ENCODE data around the gene GFOD2. TPM values are rescaled to one million over a fixed set of nuclear protein-coding genes. Genes with fewer than 3 reads are reported as not detected.

The GFOD2 gene
- total and polyA plus RNA-seq, 2 of the 8 experiments (the other 6 are each of a cell fraction or from before 2014, with no cell fraction given), result 21.4 to 33.2 TPM

DNA sequence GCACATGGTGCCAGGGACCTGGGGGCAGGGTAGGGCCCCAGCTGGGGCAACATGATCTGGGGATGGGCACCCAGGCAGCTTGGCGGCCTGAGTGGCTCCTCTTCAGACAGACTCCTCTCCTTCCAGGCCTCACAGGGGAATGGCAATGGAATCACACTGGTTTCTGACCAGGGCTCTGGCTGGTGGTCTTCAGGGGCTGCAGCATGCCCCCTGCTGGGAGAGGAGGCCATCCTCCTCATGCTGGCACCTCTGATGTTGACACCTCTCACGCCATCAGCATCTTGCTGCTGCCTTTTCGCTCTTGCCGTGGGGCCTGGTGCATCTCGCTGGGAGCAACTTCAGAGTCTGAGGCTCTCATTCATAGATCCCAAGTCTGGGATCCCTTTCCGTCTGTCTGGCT lies 11.2 kb upstream of the GFOD2 start:
- Histone ChIP-seq H3K27ac (ENCODE audit: low read depth, low read length) (no peak overlapping the region), H2AFZ (ENCODE audit: low read length) (no peak overlapping the region), H4K20me1 (replicated peaks in 1 of 2; ENCODE audit: control insufficient read depth in 1 of 2, insufficient read depth in 2 of 2, low read length in 2 of 2) (peaks cover 2 to 4% of the 10 kb centered on the region in 2 experiments), H3K9ac (replicated peaks in 1 of 4; ENCODE audit: extremely low read depth in 1 of 4, low read depth in 3 of 4, low read length in 3 of 4) (no peak overlapping the region), H4K8ac (ENCODE audit: extremely low read depth, insufficient read depth, low read length) (no peak overlapping the region), H2BK15ac (ENCODE audit: low read length) (no peak overlapping the region), H2BK5ac (ENCODE audit: low read depth, low read length) (no peak overlapping the region), H3K36me3 (ENCODE audit: control insufficient read depth in 2 of 4, insufficient read depth in 4 of 4, low read length in 3 of 4) (peaks cover 3 to 19% (median 9%) of the 10 kb centered on the region in 4 experiments; a peak in 5 of 8 replicates), H3K4me1 (replicated peaks in 1 of 4; ENCODE audit: control insufficient read depth in 3 of 4, insufficient read depth in 4 of 4, low read length in 3 of 4) (no peaks in the 10 kb centered on the region), H3K9me3 (ENCODE audit: insufficient read depth in 2 of 2, low read depth in 1 of 2, low read length in 1 of 2) (no peaks in the 10 kb centered on the region), H3K4me2 (ENCODE audit: insufficient read depth in 1 of 2, low read depth in 2 of 2, low read length in 2 of 2) (no peak overlapping the region), H3K18ac (ENCODE audit: extremely low read depth, low read length) (no peak overlapping the region), H3K79me1 (ENCODE audit: low read depth, low read length) (no peaks in the 10 kb centered on the region), H2AK5ac (ENCODE audit: low read depth, low read length) (no peak overlapping the region), H3K14ac (ENCODE audit: insufficient read length) (no peak overlapping the region), H2BK120ac (replicated peaks; ENCODE audit: low read depth, low read length) (no peak overlapping the region), H3K27me3 (replicated peaks in 1 of 4; ENCODE audit: control insufficient read depth in 3 of 4, extremely low read depth in 1 of 4, insufficient read depth in 3 of 4, low read length in 3 of 4) (no peaks in the 10 kb centered on the region), H3K23me2 (ENCODE audit: low read depth, low read length) (no peaks in the 10 kb centered on the region), H2BK20ac (ENCODE audit: low read length) (no peak overlapping the region), H3K4ac (replicated peaks; ENCODE audit: insufficient read length, low read depth, low read length) (no peak overlapping the region), H2BK12ac (ENCODE audit: low read depth, low read length) (no peak overlapping the region), H3K4me3 (ENCODE audit: extremely low read depth in 1 of 4, insufficient read depth in 2 of 4, low read depth in 3 of 4, low read length in 4 of 4) (no peak overlapping the region), H3K56ac (replicated peaks; ENCODE audit: insufficient read length, low read depth, low read length) (no peak overlapping the region), H4K91ac (replicated peaks; ENCODE audit: insufficient read length, low read length) (no peak overlapping the region), H3K79me2 (ENCODE audit: control insufficient read depth in 1 of 2, insufficient read depth in 2 of 2, low read length in 2 of 2) (no peaks in the 10 kb centered on the region), H3K23ac (ENCODE audit: insufficient read length) (no peak overlapping the region), H4K5ac (ENCODE audit: insufficient read length, low read depth, low read length) (no peak overlapping the region)
- CTCF ChIA-PET (ENCODE audit: partially characterized antibody), result interaction anchor here (0.6 to 1.6 kb wide), 5 partner anchors 10 to 198 kb away, joined by 3 to 5 read pairs (median 3); no protein-coding TSS in a partner anchor
- no peak for FAIRE-seq
- POLR2A ChIA-PET (ENCODE audit: partially characterized antibody), result no interaction called here
- 91% methylated on average over 6 of the region's 6 CpGs; no CpG with 5 or more reads in 1 of the 2 experiments for WGBS, 2 experiments (ENCODE audit: extremely low coverage in 1 of 2, insufficient coverage in 1 of 2, insufficient read length in 1 of 2, insufficient replicate concordance in 2 of 2, low coverage in 1 of 2, low lambda C conversion rate in 2 of 2, missing lambda C conversion rate in 1 of 2)
- DNase-seq (ENCODE audit: low read depth in 1 of 2, low spot score in 2 of 2), result no peak
- TF ChIP-seq POLR2A (IDR thresholded peaks at IDR 0.05; ENCODE audit: control extremely low read depth in 1 of 2, low read depth in 2 of 2, low read length in 2 of 2) (no peak), NRF1 (IDR thresholded peaks at IDR 0.05; ENCODE audit: low read depth, low read length) (no peak), TAF1 (IDR thresholded peaks at IDR 0.05; ENCODE audit: low read depth, low read length) (no peak), EZH2 (IDR thresholded peaks at IDR 0.05; ENCODE audit: low read depth, low read length, severe bottlenecking) (no peak), RXRA (IDR thresholded peaks at IDR 0.05; ENCODE audit: insufficient read depth, low read depth, low read length) (no peak), TBP (IDR thresholded peaks at IDR 0.05; ENCODE audit: low read depth, low read length) (no peak), HDAC6 (IDR thresholded peaks at IDR 0.05; ENCODE audit: low read depth, low read length) (no peak), SRF (IDR thresholded peaks at IDR 0.05; ENCODE audit: low read depth, low read length) (no peak), BRCA1 (IDR thresholded peaks at IDR 0.05; ENCODE audit: low read depth, low read length) (no peak), JUN (IDR thresholded peaks at IDR 0.05; ENCODE audit: low read depth, low read length) (no peak), SIRT6 (IDR thresholded peaks at IDR 0.05; ENCODE audit: low read length) (no peak), SP4 (IDR thresholded peaks at IDR 0.05; ENCODE audit: low read length) (no peak), KDM1A (IDR thresholded peaks at IDR 0.05; ENCODE audit: borderline replicate concordance, low read length) (no peak), KDM5A (IDR thresholded peaks at IDR 0.05; ENCODE audit: low read length) (no peak), CEBPB (IDR thresholded peaks at IDR 0.05; ENCODE audit: low read depth, low read length) (no peak), JUND (IDR thresholded peaks at IDR 0.05; ENCODE audit: low read length) (no peak)
- TF ChIP-seq, protein P1, sequence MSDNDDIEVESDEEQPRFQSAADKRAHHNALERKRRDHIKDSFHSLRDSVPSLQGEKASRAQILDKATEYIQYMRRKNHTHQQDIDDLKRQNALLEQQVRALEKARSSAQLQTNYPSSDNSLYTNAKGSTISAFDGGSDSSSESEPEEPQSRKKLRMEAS (IDR thresholded peaks at IDR 0.05), result no peak

Data from H1 (cell line).